WERI-Rb-1 (cell line): ENCODE data around the gene LMBRD1.

Experiments
- DNase-seq: peaks from one replicate; pipeline ENCODE4 v3.0.0-alpha.2; 2020
- H3K27ac ChIP-seq: fragments of 250-450 bp; sonication (Bioruptor Pico); 2 replicates; pipeline ENCODE4 v1.5.1; 2020; ENCODE audit warnings: mild to moderate bottlenecking, moderate library complexity
- H3K27me3 ChIP-seq: fragments of 250-450 bp; sonication (Bioruptor Pico); 2 replicates; pipeline ENCODE4 v1.5.1; 2021; ENCODE audit warnings: mild to moderate bottlenecking, low read depth, moderate library complexity; ENCODE audit not compliant: insufficient read depth, severe bottlenecking
- H3K36me3 ChIP-seq: fragments of 250-450 bp; sonication (Bioruptor Pico); 2 replicates; pipeline ENCODE4 v1.5.1; 2020; ENCODE audit warnings: mild to moderate bottlenecking, moderate library complexity
- H3K4me3 ChIP-seq: 2 replicates; pipeline ENCODE4 v1.5.1; 2011; ENCODE audit warnings: low read depth, mild to moderate bottlenecking, control low read depth, low read length
- H3K9me3 ChIP-seq: fragments of 250-450 bp; sonication (Bioruptor Pico); 2 replicates; pipeline ENCODE4 v1.5.1; 2021; ENCODE audit warnings: mild to moderate bottlenecking, moderate library complexity; ENCODE audit not compliant: severe bottlenecking
- TF ChIP-seq, protein P1 (sequence below): IDR thresholded peaks from 2 replicates; pipeline ENCODE4 v1.5.1; 2011; ENCODE audit warnings: low read depth, mild to moderate bottlenecking, control low read depth, inconsistent platforms, low read length

The LMBRD1 gene

DNA sequence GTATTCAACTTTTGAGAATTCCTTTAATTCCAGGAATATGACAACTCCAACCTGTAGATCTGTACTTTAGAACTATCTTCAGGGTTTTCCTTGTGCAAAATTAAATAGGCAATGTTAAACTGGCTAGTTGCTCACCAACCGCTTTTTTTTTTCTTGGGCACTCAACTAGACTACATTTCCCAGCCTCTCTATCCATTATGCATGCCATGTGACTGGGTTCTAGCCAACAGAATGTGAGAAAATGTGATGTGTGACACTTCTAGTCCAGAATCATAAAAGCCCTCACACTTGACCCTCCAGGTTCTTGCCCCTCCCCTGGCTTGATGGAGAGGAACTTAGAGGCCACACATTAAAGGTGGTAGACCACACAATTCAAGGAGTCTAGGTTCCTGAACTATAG, 166.0 kb downstream of the LMBRD1 start:
- no peaks in the 10 kb centered on the region for H3K9me3 ChIP-seq
- DNase-seq: no peak
- H3K27me3 ChIP-seq: no peaks in the 10 kb centered on the region
- no peaks in the 10 kb centered on the region for H3K36me3 ChIP-seq
- H3K4me3 ChIP-seq: no peak overlapping the region
- no peak overlapping the region for H3K27ac ChIP-seq
- TF ChIP-seq, protein P1, sequence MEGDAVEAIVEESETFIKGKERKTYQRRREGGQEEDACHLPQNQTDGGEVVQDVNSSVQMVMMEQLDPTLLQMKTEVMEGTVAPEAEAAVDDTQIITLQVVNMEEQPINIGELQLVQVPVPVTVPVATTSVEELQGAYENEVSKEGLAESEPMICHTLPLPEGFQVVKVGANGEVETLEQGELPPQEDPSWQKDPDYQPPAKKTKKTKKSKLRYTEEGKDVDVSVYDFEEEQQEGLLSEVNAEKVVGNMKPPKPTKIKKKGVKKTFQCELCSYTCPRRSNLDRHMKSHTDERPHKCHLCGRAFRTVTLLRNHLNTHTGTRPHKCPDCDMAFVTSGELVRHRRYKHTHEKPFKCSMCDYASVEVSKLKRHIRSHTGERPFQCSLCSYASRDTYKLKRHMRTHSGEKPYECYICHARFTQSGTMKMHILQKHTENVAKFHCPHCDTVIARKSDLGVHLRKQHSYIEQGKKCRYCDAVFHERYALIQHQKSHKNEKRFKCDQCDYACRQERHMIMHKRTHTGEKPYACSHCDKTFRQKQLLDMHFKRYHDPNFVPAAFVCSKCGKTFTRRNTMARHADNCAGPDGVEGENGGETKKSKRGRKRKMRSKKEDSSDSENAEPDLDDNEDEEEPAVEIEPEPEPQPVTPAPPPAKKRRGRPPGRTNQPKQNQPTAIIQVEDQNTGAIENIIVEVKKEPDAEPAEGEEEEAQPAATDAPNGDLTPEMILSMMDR: no peak

DNA sequence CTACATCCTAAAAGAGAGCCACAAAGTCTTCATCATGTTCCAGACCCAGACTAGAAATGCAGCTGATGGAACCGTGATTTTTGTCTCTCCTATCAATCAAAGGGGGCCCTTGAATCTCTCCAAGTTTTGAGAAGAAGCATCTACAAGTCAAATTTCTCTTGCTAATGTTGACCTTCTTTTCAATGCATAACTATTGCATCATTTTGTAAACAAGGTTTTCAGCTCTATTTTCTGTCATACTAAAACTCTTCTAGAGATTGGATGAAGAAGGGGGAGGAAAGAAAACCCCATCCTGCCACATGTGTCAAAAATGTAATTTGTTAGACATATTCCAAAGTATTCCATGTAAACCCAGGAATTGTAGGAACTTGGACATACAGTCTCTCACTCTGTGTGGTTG, 169.2 kb downstream of the LMBRD1 start:
- no peak overlapping the region for H3K27ac ChIP-seq
- TF ChIP-seq, protein P1: no peak
- no peak for DNase-seq
- no peaks in the 10 kb centered on the region for H3K9me3 ChIP-seq
- no peaks in the 10 kb centered on the region for H3K27me3 ChIP-seq
- H3K36me3 ChIP-seq: no peaks in the 10 kb centered on the region
- H3K4me3 ChIP-seq: no peak overlapping the region

DNA sequence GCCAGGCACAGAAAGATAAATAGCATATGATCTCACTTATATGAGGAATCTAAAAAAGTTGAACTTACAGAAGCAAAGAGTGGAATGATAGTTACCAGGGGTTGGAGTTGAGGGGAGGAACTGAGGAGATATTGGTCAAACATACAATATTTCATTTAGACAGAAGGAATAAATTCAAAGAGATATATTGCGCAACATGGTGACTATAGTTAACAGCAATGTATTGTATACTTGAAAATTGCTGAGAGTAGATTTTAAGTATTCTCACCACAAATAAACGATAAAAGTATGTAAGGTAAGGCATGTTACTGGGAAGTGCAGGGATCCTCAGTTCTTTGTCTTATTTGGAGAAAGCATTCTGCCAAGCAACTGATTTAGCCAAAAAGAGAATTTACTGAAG, 171.9 kb downstream of the LMBRD1 start:
- Histone ChIP-seq H3K27me3 (no peaks in the 10 kb centered on the region), H3K4me3 (no peak overlapping the region), H3K27ac (no peak overlapping the region), H3K9me3 (no peaks in the 10 kb centered on the region), H3K36me3 (no peaks in the 10 kb centered on the region)
- no peak for DNase-seq
- TF ChIP-seq, protein P1: no peak
